Stimulated activated CD8-positive, alpha-beta memory T cell treated with anti-CD3 and anti-CD28 coated beads, Interleukin-12 subunit alpha, Interleukin-12 subunit beta, amount 100 ng/mL, for 24 hours (primary cell): Measurements from ENCODE around the gene GNG8.

Experiments
- DNase-seq: peaks from one replicate; pipeline ENCODE4 v3.0.0-alpha.2; 2020; ENCODE audit errors: extremely low read depth

GNG8 gene

DNA sequence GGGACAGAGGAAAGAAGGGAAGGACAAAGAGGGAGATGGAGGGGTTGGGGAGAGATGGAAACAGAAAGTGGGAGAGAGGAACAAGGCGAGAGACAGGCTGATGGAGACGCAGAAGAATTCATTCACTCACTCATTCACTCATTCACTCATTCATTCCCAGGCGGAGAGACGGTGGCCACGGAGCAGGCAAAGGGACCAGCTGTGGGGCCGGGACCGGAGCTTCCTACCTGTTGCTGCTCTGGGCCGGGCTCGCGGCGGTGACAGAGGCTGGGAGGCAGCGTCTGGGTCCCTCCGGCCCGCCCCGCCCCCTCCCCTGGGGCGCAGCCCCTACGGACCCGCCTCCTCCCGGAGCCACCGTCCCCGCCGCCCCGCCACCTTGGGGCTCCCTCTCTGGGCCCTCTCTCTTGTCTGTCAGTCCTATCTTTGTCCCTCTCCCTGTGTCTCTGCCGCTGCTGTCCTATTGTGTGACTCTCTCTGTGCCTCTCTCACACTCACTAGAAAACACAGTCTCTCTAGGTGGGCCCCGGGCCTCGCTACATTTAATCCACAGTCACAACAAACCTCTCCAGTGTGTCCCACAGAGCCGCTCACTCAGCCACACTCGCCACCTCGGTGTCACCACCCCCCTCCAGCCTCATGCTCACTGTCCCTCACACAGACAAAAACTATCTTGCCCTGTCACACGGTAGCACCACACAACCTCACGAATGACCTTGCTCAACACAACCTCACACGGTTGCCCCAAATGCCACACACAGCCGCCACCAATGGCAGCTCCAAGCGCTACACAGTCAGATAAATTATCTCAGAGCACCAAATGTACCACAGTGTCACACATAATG is at the start of gene GNG8:
GNG8 (minus strand) TSS at position 283 of the 842 bp plus-strand sequence. CDS start 1,520 bp downstream, outside the sequence.
- DNase-seq: no peak

DNA sequence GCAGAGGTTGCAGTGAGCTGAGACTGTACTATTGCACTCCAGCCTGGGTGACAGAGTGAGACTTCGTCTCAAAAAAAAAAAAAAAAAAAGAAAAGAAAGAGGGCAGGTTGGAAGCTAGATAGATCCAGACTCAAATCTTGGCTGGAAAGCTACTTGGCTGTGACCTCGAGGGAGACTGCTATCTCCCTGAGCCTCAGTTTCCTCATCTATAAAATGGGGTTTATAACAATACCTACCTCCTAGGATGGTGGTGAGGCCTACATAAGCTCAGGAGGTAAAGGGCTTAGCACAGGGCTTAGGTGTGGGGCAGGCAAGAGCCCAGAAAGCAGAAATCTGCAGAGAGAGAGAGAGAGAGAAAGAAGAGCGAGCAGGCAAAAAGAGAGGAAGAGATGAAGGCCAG is 49.2 kb upstream of the GNG8 start:
- no peak for DNase-seq

DNA sequence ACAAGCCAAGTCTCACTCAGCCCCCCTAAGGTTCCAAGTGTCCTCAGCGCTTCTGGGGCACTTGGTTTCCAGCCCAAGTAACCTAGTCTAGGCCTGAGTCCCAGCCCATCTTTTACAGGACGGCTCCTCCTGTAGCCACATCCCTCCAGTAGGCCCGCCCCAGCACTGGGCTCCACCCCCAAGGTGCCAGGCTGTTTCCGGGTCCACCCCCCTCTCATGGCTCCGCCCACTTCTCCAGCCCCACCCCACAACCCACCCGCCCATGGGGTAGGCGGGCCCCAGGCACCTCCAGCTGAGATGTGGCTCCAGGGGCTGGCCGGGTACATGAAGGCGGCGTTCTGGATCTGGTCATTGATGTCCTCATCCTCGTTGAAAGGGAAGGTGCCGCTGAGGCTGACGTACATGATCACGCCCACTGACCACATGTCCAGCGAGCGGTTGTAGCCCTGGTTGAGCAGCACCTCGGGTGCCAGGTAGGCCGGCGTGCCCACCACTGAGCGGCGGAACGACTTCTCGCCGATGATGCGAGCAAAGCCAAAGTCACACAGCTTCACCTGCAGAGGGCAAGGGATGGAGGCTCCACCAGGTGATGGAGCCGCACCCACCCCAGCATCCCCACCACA is 42.2 kb upstream of the GNG8 start:
- no peak for DNase-seq

DNA sequence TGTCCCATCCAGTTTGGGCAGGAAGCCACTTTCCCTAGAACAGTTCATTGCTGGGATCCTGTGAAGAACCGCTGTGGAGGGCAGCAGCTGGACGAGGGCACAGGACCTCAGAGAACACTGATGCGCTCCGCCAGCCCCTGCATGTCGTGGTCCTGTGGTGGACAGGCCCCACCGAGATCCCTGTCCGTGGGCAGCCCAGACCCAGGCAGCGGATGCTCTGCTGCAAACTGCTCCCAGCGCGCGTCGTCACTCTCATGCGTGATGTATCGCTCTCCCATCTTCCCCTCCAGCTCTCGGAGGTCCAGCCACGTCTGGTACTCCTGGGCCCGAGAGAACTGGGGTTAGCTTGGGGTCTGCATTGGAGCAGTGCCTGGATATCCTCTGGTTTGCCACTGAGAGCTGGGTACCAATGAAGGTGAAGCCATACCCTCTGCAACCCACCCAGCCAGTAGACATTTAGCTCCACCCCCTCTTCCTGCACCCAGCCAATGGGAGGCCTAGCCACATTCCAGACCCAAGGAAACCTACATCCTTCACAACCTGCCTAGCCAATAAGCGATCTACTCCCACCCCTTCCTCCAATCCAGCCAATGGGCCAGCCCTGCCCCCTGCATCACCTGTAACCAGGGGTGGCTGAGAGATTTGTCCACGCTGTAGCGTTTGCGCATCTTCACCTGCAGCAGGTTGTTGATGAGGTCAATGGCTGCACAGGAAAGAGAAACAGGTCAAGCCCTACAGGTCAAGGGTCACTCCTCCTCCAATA is 38.6 kb upstream of the GNG8 start:
- no peak for DNase-seq

DNA sequence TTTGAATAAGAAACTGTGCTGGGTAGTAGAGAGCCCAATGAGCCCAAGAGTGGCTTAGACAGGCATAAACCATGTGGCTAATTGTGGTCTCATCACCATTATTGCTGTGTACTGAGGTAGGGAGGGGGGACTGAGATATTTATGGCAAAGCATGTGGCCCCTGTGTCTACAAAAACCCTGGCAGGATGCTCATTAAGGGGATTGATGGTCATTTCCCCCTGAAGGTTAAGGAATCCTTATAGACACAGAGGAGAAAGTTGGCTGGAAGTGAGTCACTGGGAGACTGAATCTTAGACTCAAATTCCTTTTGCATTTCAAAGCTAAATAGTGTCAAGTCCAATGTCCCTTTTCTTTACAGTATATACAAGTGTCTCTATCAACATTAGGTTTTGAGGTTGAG is 34.8 kb upstream of the GNG8 start:
- no peak for DNase-seq

DNA sequence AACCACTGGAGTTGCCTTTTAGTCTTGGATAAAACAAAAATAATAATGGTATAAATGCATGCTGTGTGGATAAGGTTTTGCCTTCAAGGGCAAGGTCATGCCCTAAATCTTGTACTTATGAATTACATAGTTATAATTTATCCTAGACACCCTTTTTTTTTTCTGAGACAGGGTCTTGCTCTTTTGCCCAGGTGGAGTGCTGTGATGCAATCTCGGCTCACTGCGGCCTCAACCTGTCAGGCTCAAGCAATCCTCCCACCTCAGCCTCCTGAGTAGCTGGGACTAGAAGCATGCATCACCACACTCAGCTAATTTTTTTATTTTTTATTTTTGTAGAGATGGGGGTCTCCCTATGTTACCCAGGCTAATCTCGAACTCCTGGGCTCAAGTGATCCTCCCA is 32.7 kb upstream of the GNG8 start:
- no peak for DNase-seq

DNA sequence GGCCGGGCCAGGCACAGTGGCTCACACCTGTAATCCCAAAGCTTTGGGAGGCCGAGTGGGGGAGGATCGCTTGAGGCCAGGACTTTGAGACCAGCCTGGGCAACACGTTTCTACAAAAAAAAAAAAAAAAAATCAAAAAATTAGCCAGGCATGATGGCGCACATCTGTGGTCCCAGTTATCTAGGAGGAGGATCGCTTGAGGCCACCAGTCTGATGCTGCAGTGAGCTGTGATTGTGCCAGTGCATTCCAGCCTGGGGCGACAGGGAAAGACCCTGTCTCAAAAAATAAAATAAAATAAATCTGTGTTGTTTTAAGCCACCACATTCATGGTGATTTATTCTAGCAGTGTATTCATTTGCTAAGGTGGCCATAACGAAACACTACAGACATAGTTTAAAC is 29.1 kb upstream of the GNG8 start:
- DNase-seq: no peak

DNA sequence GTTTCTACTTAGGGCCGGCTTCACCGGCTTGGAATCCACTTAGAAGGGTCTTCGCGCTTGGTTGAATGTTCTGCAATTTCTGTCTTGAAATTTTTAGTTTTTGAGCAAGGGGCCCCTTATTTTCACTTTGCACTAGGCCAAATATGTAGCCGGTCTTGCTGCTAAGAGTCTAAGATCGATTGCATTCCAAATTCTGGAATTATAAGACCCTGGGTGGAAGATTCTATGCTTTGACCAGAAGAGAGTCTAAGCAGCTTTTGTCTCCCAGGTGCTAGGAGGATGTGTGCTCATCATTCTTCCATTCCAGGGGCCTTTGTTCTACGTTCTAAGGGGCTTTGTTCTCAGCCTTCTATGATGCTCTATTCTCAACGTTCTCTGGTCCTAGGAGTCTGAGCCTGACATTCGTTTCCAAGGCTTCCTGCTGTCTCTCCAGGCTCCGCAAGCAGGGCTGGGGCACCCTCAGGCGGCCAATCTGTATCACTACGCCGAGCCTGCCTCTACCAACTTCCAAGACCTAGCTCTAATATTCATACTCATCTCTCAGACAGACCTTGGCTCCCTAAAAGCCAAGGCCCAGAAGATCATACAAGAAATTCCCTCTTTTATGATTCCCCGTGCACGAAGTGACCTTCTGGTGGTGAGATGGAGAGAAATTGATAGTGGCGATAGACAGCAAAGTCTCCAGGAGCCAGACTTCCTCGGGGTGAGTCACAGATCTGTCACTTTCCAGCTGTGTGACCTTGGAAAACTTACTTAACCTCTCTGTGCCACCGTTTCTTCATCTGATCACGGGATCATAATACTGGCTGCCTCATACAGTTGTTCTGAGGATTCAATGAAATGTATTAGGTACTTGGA is 26.0 kb upstream of the GNG8 start:
- DNase-seq: peak; percentile 23

DNA sequence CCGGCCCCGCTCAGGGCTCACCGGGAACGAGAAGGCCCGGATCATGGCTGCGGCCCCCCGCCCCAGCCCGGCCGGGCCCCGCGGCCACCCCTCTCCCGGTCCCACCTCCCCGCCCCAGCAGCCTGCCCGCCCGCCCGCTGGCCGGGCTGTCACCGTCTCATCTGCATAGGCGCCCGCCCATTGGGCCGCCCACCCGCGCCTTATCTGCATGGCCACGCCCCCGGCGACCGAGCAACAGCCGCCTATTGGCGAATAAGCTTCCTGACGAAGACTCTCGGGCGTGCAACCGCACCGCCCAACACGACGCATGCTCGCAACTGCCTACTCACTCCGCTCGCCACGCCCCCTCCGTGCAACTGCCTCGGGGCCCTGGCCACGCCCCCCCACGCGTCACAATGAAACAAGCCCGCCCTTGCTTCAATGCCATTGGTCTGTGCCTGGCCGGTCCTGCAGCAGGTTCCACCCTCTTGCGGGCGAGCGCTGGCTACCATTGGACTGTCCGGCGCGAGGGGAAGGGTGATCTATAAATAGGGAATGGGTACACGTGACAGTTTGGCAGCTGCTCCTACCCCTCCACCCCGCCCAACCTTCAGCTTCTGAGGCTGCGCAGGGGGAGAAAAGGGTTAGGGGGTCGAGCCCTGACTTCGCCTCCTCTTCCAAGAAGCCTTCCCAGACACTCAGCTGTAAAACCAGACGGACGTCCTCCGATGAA is 25.2 kb upstream of the GNG8 start, which contains the start of gene DACT3:
DACT3 (minus strand) TSS at position 163 of the 712 bp plus-strand sequence; CDS start at position 45, 118 bp downstream.
- DNase-seq: peak; percentile 100

DNA sequence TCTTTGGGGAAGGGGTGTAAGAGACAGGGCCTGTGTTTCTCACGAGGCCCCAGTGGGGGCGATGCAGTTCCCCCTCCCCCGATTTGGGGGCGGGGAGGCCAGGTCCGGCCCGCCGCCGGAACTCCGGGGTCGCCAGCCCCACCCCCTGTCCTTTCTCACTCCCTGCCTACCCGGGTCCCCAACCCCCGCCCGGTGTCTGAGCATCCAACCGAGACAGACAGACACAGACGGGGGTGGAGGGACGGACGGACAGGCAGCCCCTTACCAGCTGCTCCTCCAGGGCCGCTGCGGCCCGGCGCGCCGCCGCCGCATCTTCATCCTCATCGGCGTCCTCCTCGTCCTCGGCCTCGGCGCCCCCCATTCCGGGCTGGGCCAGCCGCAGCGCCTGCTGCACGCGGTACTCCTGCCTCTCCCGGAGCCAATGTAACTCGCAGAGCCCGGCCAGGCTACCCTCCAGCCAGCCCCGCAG is 24.6 kb upstream of the GNG8 start:
- DNase-seq: no peak

DNA sequence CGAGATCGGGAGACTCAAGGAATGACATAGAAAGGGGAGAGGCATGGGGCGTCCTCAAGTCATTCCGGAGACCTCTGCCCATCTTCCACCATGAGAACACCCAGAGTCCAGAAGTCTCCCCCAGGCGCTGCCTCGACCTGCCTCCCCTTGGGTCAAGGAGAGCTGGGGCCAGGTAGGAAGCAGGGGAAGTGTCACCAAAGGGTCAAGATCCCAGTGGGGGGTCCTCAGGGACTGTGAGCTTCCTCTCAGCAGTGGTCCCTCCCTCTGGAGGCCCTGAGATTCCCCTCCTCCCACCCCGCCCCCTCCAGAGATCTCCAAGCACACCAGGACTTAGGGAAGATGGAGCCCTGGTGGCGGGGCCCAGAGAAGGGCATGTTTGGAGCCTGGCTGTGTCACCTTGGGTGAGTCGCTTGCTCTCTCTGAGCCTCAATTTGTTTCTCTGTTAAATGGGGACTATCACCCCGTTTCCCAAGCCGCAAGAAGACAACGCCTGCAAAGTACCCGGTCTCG is 24.1 kb upstream of the GNG8 start:
- DNase-seq: no peak

DNA sequence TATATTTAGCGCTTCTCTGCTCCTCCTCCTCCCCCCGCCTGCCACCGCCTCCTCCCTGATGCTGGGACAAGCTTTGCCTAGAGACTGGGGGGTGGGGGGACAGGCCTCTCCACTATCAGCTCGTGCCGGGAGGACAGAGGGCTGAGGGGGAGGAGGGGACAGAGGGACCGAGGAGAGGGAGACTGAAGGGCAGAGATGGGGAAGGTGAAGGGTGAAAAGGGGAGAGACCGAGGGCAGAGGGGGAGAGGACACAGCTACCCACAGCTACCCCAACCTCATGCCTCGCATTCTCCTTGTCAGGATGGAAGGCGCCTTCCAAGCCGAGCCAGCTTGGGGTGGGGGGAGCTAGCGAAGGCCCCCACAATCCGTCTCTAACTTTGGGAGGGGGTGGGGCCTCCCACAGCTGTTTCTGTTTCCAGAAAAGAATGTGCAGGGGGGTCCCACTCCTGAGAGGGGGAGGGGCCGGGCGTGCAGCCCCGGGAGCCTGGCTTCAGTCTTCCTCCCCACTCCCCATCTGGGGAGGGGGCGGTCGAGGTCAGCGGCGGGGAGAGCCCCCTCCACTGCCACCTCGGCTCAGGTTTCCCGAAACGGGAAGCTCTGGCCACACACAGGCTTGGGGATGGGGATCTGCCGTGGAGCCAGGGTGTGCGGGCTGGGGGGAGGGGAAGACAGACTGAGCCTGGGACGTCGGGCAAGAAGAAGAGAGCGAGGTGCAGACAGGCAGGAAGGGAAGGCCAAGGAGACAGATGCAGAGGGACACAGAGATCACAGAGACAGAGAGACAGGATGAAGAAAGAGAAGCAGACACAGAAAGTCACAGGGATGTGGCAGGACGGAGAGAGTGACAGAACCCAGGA is 23.4 kb upstream of the GNG8 start:
- DNase-seq: no peak

DNA sequence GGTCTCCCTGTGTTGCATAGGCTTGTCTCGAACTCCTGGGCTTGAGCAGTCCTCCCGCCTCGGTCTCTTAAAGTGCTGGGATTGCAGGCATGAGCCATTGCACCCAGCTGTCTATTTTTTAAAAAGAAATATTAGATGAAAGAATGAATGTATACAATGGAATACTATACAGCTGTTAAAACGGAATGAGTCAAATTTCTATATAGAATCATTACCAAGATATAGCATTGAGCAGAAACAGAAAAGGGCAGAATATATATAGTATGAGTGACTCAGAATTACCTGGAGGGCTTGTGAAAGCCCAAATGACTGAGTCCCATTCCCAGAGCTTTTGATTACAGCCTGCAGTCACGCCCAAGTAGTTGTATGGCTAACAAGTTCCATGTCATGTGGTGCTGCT is 20.5 kb upstream of the GNG8 start:
- no peak for DNase-seq

DNA sequence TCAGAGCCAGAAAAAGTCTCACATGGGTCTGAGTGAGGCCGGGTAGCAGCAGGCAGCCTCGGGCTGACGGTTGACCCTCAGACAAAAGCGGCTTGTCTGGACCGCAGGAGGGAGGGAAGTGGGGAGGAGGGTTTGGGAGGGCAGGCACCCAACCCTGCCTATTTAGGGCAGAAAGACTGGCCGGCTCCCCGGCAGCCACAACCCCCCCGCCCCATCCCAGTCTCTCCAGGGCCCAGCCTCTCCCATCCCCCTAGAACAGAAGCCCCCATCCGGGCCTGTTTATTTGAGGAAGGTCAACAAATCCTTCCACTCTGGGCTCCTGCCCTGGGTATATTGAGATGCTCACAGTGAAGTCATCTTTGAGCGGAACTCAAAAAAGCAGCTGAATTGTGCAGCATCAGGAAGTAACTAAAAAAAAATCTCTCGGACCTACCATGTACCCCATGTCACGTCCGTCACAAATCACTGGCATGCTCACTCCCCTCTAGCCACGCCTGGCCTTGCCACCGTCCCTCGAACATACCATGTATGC is 18.7 kb upstream of the GNG8 start:
- DNase-seq: no peak

DNA sequence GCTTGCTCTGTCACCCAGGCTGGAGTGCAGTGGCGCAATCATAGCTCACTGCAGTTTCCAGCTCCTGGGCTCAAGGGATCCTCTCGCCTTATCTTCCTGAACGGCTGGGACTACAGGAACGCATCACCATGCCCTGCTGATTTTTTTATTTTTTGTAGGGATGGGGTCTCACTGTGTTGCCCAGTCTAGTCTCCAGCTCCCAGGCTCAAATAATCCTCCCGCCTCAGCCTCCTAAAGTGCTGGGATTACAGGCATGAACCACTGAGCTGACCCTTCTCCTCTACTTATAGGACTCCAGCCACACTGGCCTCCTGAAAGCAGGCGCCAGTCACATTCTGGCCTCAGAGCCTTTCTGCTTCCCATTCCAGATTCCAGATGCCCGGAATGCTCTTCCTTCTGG is 14.4 kb upstream of the GNG8 start:
- no peak for DNase-seq

DNA sequence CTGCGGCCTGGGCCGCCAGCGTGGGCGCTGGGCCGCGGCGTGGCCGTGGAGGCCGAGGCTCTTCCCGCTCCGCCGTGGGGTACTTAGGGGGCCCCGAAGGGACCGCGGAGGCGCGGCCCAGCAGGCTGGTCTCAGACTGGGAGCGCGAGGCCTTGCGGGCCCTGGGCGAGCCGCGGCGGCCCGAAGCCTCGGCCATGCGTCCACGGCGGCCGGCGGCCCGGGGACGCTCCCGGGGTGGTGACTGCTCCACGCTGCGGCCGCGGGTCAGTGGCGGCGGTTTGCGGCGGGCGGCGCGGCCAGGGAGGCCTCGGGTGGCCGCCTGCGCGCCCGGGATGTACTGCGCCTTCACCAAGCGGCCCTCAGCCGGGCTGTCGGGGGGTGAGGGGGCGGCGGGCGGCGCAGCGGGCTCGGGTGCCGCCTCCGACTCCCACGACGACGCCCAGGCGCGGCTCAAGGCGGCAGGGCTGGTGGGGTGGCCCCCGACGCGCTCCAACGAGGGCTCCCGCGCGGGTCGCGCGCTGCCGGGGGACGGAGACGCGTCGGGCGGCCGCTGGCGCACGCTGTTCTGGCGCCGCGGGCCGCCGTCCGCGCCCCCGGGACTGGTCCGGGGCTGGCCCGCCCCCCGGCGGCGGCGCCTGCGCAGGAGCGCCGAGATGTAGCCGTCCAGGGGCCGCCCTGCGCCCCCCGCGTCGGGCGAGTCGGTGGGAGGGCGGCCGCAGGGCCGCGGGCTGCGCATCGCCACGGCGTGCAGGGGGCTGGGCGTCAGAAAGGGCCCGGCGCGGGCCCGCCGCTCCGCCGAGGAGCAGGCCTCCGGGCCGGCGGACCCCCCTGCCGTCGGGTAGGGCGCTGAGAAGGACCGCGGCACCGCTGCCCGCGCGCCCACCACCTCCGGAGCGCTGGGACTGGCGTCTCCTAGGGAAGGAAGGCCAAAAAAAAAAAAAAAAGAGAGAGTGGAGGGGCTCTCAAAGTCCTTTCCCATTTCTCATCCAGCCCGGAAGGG is 13.3 kb upstream of the GNG8 start:
- no peak for DNase-seq

DNA sequence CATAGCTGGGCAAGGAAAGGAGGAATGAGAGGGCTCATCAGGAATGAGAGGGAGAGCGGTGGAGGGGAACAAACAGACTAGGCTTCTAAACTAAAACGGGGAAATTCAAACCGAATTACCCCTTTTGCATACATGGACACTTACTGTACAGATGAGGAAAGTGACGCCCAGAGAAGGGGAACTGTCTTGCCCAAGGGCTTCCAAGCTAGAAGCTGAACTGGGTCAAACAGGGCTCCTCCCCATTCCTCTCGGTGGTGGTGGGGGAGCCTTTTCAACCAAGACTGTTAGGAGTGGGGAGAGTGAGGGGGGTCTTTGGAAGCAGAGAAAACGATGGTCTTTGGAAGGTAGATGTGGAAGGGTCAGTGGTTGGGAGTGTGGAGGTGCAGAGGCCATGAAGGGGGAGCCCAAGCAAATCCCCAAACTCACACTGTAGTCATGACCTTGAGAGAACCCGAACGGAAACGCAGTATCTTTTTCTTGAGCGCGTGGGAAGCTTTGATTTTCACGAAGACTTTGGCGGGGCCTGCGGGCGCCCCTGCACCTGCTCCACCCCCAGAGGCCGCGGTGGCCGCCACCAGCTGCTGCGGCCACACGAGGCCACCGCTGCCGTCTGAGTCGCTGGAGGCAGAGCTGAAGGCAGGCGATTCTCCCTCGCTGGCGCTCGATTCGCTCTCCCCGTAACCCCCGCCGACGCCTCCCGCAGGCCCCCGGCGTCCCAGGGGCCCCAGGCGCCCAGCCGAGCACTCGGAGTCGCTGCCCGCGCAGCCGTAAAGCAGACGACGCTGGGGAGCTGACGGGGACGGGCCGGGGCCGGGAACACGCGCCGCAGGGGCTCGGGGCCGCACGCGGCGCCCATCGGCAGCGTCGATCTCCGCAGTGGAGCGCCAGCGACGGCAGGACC is 12.3 kb upstream of the GNG8 start:
- no peak for DNase-seq
